ENCODE results near the gene STRA6.
"Not testable (repeated sequence)": the region's sequence is repeated elsewhere in the genome, so short reads cannot be mapped to it uniquely, and the experiment has no call there.

The STRA6 gene

DNA sequence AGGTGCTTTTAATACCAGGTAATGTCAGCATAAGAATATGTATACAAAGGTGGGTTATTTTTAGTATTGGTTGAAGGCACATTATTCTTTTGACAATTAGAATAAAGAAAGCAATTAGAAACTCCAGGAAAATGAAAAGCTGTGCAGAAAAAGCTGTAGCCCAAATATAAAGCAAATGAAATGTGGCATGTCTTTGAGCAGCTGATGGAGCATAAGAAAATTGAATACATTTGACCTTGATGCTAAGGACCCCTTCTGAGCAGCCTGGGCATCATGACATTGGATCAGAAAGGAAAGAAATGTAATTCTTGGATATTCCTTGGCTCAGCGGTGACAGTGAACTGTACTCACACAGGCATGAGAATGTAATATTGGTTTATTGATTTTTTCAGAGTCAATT, 37.1 kb downstream of the STRA6 start:
- DNase-seq (ENCODE audit: low read depth, low spot score), result no peak

DNA sequence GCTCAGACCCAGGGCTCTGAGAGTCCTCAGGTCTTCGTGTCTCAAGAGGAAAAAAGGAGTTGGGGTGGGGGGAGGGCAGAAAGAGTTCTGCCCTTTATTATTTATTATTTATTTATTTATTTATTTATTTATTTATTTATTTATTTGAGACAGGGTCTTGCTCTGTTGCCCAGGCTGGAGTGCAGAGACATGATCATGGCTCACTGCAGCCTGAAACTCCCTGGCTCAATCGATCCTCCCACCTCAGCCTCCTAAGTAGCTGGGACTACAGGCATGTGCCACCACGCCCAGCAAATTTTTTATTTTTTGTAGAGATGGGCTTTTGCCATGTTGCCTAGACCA, 40.4 kb downstream of the STRA6 start:
- DNase-seq (ENCODE audit: low read depth, low spot score), result not testable (repeated sequence)

DNA sequence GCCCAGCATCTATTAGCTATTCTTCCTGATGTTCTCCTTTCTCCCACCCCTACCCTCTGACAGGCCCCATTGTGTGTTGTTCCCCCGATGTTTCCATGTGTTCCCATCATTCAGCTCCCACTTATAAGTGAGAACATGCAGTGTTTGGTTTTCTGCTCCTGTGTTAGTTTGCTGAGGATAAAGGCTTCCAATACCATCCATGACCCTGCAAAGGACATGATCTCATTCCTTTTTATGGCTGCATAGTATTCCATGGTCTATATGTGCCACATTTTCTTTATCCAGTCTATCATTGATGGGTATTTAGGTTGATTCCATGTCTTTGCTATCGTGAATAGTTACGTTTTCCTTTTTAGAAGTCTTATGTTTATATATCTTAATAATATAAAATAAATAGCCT, 42.2 kb downstream of the STRA6 start:
- DNase-seq (ENCODE audit: low read depth, low spot score), result not testable (repeated sequence)

DNA sequence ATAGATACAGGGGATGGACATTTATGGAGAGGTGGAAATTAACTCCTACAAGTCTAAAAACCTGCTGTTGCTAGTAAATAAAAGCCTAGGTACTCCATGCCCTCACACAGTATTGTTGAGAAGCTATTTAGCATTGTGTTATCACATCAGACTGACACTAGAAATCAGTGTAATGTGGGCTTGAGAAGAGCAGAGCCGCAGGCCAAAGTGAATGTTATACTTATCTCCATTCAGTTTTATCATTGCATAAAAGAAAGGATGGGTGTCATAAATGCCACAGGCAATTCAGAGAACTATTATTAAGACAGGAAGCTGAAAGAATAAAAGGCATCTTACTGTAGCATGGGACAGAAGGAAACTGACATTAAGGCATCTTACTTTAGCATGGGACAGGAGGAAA, 42.8 kb downstream of the STRA6 start:
- DNase-seq (ENCODE audit: low read depth, low spot score), result no peak

DNA sequence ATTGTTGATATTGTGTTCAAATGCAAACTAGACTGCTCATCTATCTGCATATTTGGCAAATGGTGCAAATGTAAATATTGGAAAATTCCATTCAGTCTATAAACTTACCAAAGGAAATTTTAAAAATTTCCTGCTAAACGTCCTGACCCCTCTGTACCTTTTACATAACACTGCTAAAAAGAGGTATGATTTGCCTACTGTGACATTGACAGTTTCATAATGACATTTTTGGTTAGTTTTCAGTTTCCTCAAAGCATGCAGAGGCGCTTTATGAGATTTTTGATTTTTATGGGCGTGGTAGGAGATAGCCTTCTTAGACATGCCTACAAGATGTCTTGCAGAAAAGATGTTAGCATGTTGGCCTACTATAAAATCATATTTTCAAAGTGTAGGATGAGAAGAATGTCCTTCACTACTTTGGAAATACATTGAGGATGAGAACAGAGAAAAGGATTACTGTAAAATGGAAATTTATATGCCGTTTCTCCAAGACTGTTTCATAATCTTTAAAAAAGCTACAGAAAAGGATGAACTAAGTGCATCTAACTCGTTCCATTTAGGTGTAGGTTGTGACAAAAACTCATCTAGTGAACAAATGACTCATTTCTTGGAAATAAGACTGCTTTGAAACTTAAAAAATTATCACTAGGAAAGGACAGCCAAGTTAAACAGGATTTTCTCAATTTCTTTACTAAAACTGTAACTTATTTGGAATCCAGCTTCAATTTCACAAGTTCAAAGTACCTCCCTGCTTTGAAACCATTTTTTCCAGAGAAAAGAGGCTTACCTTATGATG, 43.5 kb downstream of the STRA6 start:
- DNase-seq (ENCODE audit: low read depth, low spot score), result no peak

DNA sequence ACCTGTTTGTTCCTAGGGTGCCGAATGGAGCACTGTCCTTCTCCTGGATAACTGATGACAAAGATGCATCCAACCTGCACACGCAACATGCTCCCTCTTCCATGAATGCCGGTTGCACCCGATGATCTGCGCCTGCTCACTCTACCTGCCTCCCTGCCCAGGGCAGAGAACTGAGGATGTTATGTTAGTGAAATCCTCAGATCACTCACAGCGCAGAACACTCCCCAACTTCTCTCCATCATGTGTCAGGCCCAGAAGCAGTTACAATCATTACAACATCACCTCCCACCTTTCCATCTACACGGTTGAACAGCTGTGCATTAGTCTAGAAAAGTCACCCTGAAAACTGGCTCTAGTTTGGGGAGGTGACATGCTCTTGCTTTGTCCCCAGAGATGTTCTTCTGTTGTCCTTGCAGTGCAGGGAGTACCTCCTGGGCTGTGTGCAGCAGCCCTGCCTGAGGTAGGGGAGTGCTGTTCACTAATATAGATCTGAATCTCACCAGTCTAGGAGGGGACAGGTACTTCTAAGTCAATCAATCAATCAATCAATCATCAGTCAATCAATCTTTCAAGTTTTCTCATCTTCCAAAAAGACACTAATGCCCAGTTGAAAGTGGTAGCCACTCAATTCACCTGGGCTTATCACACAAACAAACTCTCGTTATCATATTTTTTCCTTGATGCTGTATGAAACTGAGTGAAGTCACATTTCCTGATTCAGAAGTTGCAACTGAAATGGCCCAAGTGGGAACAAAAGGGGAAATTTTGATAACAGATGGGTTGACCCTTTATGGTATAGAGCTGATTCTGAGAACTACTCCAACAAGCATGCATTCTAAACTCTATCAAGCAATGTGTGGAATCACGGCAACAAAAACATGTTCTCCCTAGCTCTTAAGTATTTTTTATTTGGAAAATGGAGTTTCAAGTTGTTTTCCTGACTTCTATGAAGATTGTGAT, 44.4 kb downstream of the STRA6 start:
- DNase-seq (ENCODE audit: low read depth, low spot score), result no peak

DNA sequence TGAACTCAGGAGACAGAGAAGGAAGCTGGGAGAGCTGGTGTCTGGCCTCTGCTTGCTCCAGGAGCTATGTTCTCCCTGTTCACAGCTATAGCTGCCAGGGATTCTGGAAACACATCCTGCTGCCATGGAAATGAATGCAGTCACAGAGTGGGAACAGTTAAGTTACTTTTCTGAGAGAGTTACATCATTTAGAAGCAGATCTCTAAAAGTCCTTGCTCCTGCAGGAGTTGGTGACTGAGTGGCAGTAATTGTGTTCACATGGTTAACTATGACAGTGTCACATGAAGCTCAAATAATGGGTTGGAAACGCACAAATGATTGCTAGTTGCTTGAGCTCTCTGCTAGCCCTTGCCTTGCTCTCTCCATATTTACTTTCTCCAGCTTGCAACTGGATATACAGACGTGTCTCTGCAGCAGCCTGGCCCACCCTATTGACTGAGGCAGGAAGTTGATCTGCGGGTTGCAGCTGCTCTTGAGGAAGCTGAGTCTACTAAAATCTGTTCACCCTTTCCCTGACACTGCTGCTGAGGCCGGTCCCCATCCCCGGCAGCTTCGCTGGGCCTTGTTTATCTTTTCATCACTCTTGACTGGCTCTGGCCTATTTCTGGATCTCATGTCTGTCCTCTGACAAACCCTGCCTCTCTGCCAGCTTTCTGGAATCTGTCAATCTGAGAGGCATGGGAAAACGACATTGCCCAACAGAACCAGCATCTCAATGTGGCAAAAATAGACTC, 45.7 kb downstream of the STRA6 start:
- DNase-seq (ENCODE audit: low read depth, low spot score), result no peak

DNA sequence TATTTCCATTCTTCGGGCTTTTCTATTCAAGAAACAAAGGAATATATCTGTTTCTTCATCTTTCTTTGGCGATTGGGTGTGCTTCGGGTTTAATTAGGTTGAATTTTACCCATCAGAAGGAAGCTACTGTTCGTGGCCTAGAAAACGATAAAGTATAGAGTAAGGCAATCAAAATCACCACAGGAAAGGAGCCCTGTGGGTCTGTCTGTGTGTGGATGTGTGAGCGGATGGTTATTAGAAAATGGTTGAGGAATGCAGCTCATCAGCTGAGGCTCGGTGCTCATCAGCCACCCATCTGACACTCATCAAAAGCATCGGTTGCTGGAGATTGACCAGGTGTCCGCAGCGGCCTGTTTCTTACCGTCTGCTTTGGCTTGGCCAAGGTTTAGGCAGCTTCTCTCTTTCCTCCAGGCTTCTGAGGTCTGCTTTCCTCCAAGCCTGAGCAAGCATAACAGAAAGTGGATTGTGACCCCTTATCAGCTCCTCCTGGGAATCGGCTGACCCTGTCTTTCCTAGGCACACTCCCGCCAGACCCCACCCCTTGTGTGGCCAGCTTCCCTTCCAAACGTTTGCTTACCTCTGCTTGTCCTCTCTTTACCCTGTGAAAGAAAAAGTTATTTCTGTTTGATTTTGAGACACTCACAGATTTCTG, 46.7 kb downstream of the STRA6 start:
- no peak for DNase-seq (ENCODE audit: low read depth, low spot score)

DNA sequence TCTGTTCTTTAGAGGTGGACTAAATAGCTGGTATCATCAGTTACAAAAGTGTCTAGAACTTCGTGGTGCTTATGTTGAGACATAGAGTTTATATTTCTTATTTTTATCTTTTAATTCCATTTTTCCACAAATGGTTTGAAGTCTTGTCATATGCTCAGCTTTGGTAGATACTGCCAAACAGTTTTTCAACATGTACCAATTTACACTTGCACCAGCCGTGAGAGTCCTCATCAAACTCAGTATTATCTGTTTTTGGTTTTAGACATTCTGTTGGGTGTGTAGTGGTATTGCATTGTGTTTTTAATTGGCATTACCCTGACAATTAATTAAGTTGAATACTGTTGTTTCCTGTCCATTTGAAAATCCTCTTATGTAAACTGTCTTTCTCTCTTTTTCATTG, 55.5 kb downstream of the STRA6 start:
- DNase-seq (ENCODE audit: low read depth, low spot score), result no peak

DNA sequence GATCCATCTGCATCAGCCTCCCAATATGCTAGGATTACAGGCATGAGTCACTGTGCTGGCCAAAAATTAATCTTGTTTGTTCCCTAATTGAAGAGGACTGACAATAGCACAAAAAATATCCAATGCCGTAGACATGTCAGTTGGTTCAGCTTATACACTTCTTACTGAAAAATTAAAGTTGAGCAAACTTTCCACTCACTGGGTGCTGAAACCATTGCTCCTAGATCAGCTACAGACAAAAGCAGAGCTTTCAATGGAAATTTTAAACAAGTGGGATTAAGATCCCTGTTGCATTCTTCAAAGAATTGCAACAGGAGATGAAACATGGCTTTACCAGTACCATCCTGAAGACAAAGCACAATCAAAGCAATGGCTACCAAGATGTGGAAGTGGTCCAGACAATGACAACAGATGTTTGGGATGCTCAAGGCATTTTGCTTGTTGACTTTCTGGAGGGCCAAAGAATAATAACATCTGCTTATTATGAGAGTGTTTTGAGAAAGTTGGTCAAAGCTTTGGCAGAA, 56.2 kb downstream of the STRA6 start:
- DNase-seq (ENCODE audit: low read depth, low spot score), result no peak

DNA sequence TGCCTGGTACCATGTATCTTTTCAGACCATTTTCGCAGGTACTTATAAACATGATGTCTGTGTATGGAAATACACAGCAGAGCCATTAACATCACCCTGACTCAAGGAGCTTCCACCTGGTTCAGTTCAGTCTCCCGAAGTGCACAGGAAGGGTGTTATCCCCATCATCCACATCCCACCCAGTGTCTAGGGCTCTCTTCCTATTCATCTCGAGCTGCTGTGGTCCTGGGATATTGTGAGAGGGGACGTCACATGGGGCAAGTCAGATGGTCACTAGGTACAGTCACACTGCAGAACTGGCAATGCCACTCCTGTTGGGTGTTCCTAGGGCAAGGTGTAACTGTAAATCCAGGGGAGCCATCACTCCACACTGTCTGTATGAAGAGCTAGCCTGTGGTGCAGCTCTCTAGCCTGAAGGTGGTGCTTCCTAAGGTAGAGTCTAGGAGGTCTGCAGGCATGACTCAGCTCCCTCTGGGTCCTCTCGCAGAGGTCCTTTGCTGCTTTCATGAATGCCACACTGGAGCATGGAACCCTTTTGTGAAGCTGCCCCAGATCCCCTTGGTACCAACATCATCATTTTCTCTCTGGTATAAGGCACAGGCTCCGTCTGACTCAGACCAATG, 58.3 kb downstream of the STRA6 start:
- peak; percentile 63 for DNase-seq (ENCODE audit: low read depth, low spot score)

DNA sequence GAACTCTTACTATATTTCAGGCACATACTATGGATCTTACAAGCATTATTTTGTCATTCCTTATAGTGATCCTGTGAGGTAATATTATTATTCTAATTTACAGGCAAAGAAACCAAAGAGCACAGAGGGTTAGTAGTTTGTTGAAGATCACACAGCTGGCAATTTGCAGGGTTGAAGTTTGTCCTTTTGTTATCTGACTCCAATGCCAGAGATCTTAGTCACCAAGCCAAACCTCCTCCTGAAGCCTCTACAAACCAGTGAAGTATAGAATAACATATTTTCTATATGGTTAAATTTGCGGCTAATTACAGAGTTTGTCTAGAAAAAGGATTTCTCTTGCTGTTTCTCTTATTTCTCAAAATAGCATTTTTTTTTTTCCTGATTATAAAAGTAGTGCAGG, 61.0 kb downstream of the STRA6 start:
- DNase-seq (ENCODE audit: low read depth, low spot score), result no peak

DNA sequence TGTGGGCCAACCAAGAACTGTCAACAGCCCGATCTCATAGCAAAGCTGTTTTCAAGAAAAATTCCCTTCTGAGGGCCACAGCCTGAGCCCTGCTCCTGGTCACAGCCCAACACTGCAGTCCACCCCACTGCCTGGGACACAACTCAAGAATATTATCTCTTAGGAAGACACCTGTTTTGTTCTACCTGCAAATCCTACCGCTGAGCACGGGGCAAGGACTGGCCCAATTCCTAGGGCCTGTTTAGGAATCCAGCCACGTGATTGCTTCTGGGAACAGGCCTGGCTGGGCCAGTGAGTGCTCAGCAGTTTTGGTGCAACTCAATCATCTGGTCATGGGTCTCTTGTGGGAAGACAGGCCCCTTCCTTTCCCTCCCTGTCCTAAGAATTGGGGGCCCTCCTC, 63.9 kb downstream of the STRA6 start:
- DNase-seq (ENCODE audit: low read depth, low spot score), result peak; percentile 26

DNA sequence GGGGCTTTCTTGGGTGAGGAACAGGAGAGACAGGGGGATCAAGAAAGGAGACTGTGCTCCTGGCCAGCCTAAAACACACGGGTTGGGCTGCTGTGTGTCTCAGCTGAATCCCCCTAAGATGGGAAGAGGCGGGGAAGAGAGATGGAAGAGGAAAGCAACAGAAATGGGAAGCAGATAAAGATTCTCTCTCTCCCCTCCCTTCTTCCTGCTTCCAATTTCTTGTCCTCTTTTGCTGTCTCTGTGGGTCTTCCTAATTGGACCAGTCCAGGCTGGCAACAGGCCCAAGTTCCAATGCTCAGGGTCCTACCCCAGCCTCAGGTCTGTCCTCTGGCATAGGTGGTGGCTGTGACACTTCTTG, 65.1 kb downstream of the STRA6 start:
- DNase-seq (ENCODE audit: low read depth, low spot score), result no peak

DNA sequence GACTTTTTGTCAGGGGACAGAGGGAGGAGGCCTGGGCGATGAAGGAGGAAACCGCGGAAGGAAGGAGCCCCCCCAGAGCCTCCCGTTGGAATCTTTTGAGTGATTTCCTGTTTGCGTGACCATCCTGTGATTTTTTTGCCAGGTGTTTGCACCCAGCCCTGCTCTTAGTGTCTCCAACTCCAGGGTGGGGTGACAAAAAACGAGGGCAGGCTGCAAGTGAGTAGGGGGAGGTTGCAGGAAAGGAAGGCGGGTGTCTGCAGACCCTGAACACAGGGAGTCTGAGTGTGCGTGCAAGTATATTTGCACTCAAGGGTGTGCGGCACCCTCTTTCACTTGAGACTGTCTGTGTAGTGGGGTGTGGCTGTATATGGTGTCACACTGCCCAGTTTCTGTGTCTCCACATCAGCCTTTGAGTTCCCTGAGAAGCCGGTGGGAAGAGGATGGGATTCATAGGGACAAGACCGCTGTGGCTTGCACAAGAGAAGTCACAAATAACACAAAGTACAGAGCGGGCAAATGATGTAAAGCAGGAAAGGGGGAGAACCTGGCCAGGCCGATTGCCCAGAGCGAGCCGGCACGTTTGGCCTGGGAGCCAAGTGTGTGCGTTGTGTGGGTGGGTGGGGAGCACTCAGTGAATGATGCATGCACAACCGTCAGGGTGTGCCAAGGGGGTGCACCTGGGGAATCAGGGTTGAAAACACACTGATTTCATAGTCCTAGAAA, 65.6 kb downstream of the STRA6 start:
- DNase-seq (ENCODE audit: low read depth, low spot score), result no peak

DNA sequence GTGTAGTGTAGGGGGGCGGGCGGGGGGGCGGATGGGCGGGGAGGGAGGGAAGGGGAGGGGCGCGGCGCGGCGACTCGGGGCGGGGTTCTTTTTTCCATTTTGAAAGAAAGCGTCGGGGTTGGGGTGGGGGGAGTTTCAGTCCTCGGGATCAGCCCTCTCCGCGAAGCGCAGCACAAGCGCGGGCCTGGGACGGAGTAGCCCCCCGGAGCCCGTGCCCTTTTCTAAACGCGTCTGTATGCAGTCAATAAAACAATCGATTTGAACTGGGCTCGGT, 66.1 kb downstream of the STRA6 start:
- DNase-seq (ENCODE audit: low read depth, low spot score), result no peak

DNA sequence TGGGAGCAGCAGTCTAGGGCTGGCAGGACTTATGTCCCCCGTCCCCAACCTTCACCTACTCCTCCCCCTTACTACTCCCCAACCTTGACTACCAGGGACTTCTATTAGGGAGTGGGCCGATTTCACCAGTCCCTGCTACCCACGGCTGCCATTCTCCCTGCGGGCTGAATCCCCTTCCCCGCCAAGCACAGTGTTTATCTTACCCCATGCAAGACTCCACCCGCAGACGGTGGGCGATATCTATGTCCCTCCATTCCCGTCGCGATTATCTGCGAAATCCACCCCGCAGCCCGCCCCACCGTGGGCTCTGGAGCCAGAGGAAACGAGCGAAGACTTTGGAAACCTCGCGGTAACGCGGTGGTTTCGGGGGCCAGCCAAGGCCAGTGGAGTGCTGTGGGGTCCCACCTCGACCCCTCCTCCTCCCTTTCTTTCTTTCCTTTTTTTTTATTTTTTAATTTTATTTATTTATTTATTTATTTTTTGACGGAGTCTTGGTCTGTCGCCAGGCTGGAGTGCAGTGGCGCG, 67.5 kb downstream of the STRA6 start:
- DNase-seq (ENCODE audit: low read depth, low spot score), result no peak

DNA sequence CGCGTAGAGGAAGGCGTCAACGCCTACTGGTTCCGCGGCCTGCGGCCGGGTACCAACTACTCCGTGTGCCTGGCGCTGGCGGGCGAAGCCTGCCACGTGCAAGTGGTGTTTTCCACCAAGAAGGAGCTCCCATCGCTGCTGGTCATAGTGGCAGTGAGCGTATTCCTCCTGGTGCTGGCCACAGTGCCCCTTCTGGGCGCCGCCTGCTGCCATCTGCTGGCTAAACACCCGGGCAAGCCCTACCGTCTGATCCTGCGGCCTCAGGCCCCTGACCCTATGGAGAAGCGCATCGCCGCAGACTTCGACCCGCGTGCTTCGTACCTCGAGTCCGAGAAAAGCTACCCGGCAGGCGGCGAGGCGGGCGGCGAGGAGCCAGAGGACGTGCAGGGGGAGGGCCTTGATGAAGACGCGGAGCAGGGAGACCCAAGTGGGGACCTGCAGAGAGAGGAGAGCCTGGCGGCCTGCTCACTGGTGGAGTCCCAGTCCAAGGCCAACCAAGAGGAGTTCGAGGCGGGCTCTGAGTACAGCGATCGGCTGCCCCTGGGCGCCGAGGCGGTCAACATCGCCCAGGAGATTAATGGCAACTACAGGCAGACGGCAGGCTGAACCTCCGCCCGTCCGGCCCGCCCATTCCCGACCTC, 68.1 kb downstream of the STRA6 start:
- peak; percentile 88 for DNase-seq (ENCODE audit: low read depth, low spot score)

DNA sequence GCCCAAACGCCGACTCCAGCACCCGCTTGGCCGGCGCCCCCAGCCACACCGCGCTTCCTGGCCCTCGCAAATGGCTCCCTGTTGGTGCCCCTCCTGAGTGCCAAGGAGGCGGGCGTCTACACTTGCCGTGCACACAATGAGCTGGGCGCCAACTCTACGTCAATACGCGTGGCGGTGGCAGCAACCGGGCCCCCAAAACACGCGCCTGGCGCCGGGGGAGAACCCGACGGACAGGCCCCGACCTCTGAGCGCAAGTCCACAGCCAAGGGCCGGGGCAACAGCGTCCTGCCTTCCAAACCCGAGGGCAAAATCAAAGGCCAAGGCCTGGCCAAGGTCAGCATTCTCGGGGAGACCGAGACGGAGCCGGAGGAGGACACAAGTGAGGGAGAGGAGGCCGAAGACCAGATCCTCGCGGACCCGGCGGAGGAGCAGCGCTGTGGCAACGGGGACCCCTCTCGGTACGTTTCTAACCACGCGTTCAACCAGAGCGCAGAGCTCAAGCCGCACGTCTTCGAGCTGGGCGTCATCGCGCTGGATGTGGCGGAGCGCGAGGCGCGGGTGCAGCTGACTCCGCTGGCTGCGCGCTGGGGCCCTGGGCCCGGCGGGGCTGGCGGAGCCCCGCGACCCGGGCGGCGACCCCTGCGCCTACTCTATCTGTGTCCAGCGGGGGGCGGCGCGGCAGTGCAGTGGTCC, 68.7 kb downstream of the STRA6 start:
- DNase-seq (ENCODE audit: low read depth, low spot score), result peak; percentile 32
